M059J (cell line): ENCODE data around the gene PARVB. TPM values are rescaled to one million over a fixed set of nuclear protein-coding genes. Genes with fewer than 3 reads are reported as not detected.
A peak's percentile ranks its signal among the peaks of the same experiment; 100 is the strongest.
"Not testable (repeated sequence)": the region's sequence is repeated elsewhere in the genome, so short reads cannot be mapped to it uniquely, and the experiment has no call there.

Source experiments
- DNase-seq: peaks from one replicate; pipeline ENCODE4 v3.0.0-alpha.2; 2012; ENCODE audit warnings: low read depth
- total RNA-seq: library from RNA; depleted of rRNA; stranded (reverse); fragments of >200 nt; shearing (Covaris generic); gene quantifications from 2 replicates; pipeline ENCODE4 v1.2.3, GENCODE V29; 2014

Gene PARVB
- total RNA-seq, 1 experiment from 2014 or later: 0.15 TPM

GRCh38 chr22:44108806-44109385, 84.8 kb downstream of the PARVB start:
- no peak for DNase-seq

GRCh38 chr22:44109416-44109815, 85.3 kb downstream of the PARVB start:
- no peak for DNase-seq

- not testable (repeated sequence) for DNase-seq
Measured at GRCh38 chr22:44110656-44111055, 86.6 kb downstream of the PARVB start.

- no peak for DNase-seq
Measured at GRCh38 chr22:44111562-44112155, 87.6 kb downstream of the PARVB start.

- no peak for DNase-seq
Measured at GRCh38 chr22:44112191-44112590, 88.1 kb downstream of the PARVB start.

- DNase-seq: no peak
Measured at GRCh38 chr22:44116331-44116730, 92.2 kb downstream of the PARVB start.

GRCh38 chr22:44116755-44117684, 92.9 kb downstream of the PARVB start:
- DNase-seq: no peak

- DNase-seq: no peak
Measured at GRCh38 chr22:44117746-44118145, 93.6 kb downstream of the PARVB start.

GRCh38 chr22:44118645-44119315, 94.7 kb downstream of the PARVB start:
- DNase-seq: no peak

GRCh38 chr22:44119669-44120313, 95.7 kb downstream of the PARVB start:
- DNase-seq: no peak

- DNase-seq: no peak
Measured at GRCh38 chr22:44120314-44120704, 96.2 kb downstream of the PARVB start.

GRCh38 chr22:44125421-44125820, 101.3 kb downstream of the PARVB start:
- DNase-seq: no peak

GRCh38 chr22:44126807-44127206, 102.7 kb downstream of the PARVB start:
- DNase-seq: no peak

- no peak for DNase-seq
Measured at GRCh38 chr22:44127356-44127755, 103.3 kb downstream of the PARVB start.

- no peak for DNase-seq
Measured at GRCh38 chr22:44128958-44129618, 105.0 kb downstream of the PARVB start.

- DNase-seq: peak; percentile 16
Measured at GRCh38 chr22:44129619-44129976, 105.5 kb downstream of the PARVB start.

- DNase-seq: no peak
Measured at GRCh38 chr22:44130076-44130711, 106.1 kb downstream of the PARVB start.

GRCh38 chr22:44131412-44131811, 107.3 kb downstream of the PARVB start:
- DNase-seq: no peak

- no peak for DNase-seq
Measured at GRCh38 chr22:44131989-44132685, 108.0 kb downstream of the PARVB start.

- DNase-seq: no peak
Measured at GRCh38 chr22:44132724-44133123, 108.6 kb downstream of the PARVB start.
